HG02852 (cell line): ENCODE data around the gene PLXNA3.

Experiments
- ATAC-seq: cut with Tn5 transposase; IDR thresholded peaks from one replicate; pipeline ENCODE4 v1.9.1; 2021; ENCODE audit warnings: mild to moderate bottlenecking, moderate library complexity; ENCODE audit not compliant: unreplicated experiment

Gene PLXNA3

DNA sequence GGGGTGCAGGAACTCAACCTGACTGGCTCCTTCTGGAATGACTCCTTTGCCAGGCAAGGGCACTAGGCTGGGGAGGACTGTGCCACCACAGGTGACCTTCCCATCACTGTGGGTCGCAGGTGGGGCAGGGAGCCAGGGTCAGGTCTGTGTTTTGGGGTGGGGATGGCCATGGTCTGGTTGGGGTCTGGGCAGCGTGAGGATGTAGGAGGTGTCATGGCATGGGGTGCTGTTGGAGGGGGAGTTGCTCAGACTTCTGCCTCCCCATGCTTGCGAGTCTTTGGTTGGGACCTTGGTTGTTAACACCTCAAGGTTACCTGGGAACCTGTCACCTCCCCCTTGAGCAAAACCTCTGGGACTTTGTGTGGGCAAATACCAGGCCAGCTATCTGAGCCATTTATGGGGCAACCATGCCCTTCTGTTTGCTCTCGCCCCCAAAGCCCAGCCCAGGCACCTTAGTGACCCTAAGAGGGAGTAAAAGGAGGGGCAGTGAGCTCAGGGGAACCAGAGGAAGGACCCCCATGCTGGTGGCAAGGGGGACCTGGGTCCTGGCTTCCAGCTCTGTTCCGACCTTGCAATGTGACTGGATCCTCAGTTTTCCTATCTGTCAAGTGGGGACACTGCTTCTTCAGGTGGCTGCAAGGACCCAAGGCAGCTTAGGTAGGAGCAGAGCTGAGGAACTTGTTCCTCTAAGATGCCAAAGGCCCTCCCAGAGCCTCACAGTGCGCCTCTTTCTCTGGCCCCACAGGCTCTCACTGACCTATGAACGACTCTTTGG, 23.5 kb upstream of the PLXNA3 start:
- ATAC-seq: no peak

DNA sequence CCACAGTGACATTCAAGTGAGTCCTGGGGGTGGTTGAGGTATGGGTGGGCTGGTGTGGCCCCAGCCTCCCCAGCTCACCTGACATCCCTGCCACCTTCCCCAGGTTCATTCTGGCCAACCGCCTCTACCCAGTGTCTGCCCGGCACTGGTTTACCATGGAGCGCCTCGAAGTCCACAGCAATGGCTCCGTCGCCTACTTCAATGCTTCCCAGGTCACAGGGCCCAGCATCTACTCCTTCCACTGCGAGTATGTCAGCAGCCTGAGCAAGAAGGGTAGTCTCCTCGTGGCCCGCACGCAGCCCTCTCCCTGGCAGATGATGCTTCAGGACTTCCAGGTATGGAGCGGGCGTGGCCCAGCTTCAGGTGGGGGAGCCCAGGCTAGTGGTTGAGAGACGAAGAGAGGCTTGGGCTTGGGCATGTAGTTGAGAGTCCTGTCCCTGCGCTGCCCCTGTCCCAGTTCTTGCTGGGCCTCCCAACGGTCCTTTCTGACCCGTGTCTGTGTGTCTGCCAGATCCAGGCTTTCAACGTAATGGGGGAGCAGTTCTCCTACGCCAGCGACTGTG, 22.8 kb upstream of the PLXNA3 start:
- ATAC-seq: no peak

DNA sequence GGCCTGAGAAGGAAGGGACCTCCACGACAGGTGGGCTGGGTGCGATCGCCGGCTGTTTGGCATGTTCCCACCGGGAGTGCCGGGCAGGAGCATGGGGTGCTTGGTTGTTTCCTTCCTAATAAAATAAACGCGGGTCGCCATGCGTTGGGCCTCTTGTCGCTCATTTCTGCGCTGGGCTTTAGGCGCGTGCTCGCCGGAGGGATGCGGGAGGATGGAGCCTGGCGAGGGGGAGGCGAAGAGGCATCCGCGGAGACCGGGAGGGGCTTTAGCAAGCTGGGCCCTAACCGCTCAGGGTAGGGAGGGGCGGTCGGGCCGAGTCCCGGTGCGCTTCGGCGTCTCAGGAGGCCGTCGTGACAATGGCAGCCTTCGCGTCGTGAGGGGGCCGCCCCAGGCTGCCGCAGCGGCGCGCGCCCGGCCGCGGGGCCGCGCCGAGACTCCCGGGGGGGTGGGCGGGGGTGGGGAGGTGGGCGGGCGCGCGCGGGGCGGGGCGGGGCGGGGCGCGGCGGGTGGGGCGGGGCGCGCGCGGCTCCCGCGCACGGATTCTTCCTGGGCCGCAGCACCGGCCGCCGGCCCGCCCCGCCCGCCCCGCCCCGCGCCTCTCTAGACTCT, 21.6 kb upstream of the PLXNA3 start:
- ATAC-seq: no peak

DNA sequence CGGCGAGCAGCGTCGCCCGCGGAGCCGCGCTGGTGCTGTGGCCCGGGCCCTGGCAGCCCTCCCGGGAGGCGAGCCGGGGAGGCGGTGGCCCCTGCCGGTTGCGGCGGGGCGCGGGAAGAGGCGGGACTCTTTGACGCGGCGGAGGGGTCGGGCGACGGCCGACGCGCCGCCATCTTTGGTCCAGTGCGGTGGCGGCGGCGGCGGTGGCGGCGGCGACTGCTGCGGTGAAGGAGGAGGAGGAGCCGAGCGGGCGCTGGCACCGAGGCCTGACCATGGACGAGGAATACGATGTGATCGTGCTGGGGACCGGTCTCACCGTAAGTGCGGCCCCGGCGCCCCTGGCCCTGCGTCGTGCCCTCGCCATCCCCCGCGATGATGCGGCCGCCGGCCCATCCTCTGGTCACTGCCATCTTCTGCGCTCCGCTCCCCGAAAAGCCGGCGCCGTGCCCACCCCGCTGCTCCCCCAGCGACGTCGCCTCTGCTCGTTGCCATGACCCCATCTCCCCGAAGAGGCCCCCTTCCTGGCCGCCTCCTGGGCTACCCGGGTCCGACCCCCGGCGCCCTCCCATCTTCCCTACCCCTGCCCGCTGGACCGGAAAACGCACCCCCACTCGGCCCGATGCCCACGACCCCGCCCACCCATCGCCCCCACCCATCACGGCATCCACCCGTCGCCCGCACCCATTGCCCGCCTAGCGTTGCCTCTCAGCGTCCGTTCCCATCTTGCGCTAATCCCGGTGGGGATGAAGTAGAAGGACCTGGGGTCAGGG, 20.9 kb upstream of the PLXNA3 start, which contains the start of gene GDI1:
Gene GDI1, plus strand, starts transcription at position 172 of the 770 bp plus-strand sequence. Its CDS starts 101 bp downstream, at position 273.
- ATAC-seq: no peak

DNA sequence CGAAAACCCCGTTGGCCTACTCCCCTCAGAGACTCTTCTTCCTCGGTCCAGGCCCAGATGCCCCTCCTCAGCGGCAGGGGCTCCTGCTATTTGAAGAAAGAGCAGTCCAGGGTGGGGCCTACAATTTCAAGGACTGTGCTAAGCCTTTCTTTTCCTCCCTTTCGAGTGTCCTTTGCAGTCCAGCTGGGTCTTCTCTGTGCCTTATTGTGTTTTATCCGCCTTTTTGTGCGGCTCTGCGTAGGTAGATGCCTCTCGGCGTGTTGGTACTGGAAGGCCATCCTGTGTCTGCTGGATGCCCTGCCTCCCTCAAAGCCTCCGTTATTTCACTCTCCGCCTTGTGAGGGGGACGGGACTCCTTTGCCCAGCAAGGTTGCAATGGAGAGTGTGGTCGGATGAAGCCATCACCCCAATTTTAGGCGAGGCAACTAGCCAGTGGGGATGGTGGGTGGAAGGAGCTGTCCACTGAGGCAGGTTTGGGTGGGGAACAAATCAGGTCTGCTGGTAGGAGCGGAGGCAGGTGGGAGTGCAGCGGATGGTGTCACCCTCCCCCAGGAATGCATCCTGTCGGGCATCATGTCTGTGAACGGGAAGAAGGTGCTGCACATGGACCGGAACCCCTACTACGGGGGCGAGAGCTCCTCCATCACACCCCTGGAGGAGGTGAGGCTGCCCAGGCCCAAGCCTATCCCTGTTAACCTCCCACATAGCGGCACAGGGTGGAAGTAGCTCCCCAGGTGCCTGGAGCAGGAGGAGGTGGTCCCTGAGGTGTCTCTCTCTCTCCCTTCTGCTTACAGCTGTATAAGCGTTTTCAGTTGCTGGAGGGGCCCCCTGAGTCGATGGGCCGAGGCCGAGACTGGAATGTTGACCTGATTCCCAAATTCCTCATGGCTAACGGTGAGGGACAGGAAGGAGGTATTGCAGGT, 19.8 kb upstream of the PLXNA3 start:
- ATAC-seq: no peak

DNA sequence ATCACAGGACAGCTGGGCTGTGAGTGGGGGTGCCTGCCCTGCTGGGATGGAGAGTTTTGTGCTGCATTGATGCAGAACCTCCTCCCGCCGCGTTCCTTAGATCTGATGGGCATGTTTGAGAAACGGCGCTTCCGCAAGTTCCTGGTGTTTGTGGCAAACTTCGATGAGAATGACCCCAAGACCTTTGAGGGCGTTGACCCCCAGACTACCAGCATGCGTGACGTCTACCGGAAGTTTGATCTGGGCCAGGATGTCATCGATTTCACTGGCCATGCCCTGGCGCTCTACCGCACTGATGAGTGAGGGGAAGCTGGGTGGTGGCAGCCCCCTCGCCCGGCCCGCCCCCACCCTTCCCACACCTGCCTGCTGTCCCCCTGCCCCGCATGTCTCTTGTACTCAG, 18.2 kb upstream of the PLXNA3 start:
- ATAC-seq: no peak

DNA sequence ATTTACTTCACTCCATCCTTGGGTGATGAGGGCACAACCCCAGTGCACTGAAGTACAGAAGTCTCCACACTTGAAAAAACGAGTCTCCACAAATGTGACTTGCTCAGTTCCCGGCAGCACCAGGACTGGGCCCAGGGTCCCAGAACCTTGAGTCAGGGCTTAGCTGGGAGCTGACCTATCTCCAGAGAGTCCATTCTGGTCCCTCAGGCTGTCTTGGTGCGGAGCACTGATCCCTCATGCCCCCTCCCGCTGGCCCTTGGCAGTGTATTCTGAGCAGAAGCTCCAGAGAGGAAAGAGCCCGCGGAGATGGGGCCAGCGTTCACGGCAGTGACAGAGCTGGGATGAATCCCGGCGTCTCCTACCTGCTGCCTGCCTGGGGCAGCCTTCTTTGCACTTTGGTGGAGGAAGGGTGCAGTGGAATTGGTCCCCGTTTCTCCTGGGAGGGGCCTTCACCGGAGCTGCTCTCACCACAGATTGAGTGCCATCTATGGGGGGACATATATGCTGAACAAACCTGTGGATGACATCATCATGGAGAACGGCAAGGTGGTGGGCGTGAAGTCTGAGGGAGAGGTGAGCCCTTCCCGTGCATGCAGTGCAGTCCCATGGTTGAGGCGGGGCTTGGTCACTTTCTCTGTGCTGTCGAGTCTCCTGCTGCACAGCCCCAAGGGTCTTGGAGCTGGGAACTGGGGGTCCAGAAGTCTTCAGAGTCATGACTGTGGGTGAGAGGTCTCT, 17.3 kb upstream of the PLXNA3 start:
- ATAC-seq: no peak

DNA sequence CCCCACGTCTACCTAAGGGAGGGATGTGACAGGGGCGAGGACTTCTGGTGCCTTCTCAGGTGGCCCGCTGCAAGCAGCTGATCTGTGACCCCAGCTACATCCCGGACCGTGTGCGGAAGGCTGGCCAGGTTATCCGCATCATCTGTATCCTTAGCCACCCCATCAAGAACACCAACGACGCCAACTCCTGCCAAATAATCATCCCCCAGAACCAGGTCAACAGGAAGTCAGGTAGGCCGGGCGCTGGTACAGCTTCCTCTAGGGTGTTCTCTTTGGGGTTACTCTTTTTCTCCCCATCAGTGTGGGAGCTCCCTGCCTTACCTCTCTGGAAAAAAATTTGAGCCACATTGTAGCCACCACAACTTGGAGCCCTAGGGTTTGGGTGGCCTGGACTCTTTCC, 16.5 kb upstream of the PLXNA3 start:
- no peak for ATAC-seq

DNA sequence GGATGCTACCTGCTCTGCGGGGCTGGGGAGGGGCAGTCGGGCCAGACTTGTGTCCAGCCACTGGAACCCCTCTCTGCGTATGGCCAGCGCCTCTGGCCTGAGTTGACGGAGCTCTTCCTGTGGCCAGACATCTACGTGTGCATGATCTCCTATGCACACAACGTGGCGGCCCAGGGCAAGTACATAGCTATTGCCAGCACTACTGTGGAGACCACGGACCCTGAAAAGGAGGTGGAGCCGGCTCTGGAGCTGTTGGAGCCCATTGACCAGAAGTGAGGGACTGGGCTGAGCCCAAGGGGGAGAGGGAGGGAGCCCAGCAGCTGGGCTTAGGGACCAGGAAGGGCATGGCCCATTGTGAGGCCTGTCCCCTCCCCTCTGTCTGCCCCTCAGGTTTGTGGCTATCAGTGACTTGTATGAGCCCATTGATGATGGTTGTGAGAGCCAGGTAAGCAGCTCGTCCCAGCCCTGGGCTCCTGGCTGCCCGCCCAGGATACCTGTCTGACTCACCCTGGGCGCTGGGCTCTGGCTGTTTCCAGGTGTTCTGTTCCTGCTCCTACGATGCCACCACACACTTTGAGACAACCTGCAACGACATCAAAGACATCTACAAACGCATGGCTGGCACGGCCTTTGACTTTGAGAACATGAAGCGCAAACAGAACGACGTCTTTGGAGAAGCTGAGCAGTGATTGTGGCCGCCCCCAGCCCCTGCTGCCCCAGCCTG, 15.9 kb upstream of the PLXNA3 start:
- no peak for ATAC-seq

DNA sequence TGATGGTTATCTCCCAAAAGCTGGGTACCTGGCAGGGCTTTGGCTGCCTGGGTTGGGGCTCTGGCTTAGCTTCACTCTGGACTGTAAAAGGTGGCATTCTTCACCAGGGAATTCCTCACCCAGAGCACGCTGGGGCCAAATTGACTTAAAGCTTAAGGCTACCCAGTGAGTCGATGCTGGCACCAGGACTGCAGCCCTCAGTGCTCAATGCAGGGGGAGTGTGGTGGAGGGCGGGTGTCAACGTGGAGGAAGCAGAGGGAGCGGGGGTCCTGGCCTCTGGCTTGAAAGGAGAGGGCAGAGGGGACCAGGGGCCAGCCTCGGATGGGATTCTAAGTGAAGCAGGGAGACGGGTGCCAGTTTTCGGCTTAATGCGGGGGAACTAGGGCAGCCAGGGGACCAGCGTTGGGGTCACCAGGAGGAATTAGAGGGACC, 14.6 kb upstream of the PLXNA3 start:
- ATAC-seq: no peak

DNA sequence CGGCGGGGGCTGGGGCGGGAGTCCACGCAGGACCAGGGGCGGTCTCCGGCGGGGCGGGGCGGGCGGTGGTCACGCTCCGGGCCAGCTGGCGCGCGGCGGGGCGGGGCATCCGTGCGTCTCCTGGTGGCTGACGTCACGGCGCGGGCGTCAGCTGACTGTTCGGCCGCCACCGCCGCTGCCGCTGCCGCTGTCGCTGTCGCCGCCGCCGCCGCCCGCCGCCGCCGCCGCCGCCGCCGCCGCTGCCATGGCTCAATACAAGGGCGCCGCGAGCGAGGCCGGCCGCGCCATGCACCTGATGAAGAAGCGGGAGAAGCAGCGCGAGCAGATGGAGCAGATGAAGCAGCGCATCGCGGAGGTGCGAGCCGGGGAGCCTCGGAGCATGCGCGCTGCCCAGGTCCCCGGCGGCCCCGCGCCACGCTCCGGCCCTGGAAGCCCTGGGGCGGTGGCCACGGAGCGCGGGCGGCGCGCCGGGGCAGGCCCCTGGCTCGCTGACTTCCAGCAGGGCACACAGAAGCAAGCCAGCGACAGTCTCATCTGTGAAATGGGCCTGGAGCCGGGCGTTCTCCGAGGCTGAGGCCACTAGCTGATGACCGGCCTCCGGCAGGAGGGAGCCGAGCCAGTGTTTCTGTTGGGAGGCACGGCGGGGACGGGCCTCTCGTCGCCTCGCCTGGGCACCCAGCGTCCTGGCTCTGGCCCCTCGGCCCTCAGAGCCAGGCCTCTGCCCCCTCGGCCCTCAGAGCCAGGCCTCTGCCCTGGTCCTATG, 13.9 kb upstream of the PLXNA3 start, which contains the start of gene FAM50A:
Gene FAM50A, plus strand, starts transcription at position 150 of the 763 bp plus-strand sequence. Its CDS starts 95 bp downstream, at position 245.
- peak; percentile 72 for ATAC-seq

DNA sequence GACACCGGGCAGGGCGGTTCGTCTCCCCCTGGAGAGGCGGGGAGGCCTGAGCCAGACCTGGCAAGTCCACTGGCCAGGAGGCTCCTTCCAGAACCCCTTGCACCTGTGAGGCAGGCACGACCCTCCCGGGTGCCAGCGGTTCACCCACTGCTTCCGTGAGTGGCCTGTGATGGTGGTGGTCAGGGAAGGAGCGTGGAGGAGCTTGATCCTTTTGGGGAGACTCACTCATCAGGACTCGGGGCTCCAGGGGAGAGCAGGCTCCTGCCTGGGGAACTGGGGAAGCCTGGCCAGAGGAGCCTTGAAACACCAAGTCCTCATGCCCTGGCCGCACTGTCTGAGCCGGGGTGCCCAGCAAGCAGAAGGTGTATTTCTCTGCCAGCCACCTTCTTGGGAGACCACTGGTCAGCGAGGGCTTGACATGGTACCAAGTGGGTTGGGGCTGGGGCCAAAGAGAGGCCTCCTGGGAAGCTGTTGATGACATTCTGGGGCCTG, 13.3 kb upstream of the PLXNA3 start:
- no peak for ATAC-seq

DNA sequence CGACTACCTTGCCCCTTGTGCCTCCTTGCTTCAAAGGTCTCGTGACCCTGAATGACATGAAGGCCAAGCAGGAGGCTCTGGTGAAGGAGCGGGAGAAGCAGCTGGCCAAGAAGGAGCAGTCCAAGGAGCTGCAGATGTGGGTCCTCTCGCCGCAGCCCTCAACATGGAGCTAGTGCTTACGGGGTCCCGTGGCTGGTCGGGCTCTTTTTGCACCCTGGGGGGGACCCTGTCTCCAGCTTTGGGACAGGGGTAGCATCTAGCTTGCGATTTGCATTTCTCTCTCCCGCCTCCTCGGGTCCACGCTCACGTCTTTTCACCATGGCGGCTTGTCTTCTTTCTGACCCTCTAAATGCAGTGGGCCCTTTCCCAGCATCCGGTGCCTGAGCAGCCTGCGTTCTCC, 12.3 kb upstream of the PLXNA3 start:
- no peak for ATAC-seq

DNA sequence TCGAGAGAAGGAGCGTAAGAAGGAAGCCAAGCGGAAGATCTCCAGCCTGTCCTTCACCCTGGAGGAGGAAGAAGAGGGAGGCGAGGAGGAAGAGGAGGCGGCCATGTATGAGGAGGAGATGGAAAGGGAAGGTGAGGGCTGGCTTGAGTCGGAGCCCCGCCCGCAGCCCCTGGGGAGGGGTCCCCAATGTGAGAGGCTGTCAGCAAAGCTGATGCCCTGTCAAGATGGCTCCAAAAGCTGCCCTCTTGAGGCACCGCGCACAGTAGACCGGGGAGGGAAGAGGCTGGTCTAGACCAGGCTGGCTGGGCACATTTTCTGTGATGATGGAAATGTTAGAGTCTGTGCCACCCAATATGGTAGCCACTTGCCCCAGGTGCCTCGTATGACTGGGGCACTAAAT, 11.7 kb upstream of the PLXNA3 start:
- ATAC-seq: no peak

DNA sequence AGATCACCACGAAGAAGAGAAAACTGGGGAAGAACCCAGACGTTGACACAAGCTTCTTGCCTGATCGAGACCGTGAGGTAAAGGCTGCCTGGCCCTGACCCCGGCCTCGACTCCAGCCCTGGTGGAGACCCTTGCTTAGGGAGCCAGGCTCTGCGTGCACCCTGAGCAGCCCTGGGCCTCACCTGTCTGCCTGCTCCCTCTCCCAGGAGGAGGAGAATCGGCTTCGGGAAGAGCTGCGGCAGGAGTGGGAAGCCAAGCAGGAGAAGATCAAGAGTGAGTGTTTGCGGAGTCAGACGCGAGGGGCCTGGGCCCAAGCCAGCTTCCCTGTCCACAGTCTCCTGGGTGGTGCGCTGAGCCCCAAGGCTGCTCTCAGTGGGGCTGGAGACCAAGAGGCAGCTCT, 9.6 kb upstream of the PLXNA3 start:
- no peak for ATAC-seq

DNA sequence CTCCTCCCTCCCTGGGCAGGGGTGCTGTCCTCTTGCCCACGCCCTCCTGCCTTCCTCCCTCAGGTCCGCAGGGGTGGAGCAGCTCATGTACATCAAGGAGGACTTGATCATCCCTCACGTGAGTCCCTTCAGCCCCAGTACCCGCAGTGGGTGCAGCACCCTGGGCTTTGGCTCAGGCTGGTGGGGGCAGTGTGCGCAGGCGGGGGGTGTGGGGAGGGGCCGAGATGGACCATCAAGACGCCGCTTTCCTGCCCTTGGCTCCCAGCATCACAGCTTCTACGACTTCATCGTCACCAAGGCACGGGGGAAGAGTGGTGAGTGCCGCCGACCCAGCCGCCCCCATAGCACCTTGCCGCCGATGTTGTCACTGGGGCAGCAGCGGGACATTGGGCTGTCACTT, 8.5 kb upstream of the PLXNA3 start:
- no peak for ATAC-seq

DNA sequence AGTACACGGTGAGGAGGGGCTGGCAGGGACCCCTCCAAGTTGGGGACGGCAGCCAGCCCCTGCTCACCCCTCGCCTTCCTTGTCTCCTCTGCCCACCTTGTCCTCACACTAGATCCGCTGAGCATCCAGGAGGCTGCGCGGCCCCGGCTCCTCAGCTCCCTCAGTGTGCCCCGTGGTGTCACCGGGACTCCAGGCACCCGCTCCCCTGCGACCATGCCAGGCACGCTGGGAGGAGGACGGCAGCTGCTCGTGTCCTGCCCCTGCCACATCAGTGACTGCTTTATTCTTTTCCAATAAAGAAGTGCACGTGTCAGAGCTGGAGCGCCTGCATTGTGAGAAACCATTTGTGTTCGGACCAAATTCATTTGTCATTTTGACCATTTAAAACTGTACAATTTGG, 7.8 kb upstream of the PLXNA3 start:
- no peak for ATAC-seq

DNA sequence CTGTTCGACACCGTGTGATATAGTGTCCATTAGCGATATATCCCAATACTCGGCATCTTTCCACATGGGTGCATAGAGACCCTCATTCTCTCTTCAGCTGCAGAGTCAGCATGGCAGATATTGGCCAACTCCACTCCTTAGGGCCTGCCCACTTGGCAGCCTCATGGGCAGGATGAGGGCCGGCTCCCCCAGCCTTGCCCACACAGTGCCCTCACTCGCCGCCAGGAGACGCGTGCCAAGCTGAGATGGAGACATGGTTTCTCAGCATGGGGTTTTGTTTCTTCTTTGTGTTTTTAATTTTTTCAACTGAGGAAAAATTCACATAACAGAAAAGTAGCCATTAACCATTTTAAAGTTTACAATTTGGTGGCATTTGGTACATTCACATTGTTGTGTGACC, 5.3 kb upstream of the PLXNA3 start:
- ATAC-seq: no peak
